ENCODE results near the gene LYRM2.

DNA sequence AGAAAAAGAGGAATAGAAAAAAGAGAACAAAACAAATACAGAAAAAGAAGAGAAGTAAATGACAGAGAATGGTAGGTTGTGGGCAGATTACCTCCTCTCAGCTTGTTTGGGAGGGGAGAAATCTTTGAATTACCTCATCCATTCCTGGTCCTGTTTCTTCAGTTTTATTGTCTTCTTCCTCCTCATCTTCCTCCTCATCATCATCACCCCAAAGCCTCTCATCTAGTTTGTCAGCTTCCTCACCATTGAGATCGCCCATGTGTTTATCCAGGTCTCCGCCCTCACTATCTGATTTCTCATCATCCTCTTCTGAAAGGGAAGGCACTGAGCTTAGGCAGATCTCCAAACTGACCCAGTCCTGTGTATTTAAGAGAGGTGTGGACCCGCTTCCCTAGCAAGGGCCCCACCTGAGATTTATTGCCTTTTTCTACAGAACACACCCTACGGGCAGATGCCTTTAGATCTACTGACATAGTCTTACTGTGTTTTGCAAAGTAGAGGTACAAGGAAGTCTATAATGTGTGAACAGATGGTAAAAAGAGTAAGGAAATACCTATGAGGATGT, 24.2 kb upstream of the LYRM2 start:
- no peak for TF ChIP-seq POLR2AphosphoS5 (IDR thresholded peaks at IDR 0.05)
- TF ChIP-seq POLR2A (IDR thresholded peaks at IDR 0.05) = no peak
- TF ChIP-seq, protein P1, sequence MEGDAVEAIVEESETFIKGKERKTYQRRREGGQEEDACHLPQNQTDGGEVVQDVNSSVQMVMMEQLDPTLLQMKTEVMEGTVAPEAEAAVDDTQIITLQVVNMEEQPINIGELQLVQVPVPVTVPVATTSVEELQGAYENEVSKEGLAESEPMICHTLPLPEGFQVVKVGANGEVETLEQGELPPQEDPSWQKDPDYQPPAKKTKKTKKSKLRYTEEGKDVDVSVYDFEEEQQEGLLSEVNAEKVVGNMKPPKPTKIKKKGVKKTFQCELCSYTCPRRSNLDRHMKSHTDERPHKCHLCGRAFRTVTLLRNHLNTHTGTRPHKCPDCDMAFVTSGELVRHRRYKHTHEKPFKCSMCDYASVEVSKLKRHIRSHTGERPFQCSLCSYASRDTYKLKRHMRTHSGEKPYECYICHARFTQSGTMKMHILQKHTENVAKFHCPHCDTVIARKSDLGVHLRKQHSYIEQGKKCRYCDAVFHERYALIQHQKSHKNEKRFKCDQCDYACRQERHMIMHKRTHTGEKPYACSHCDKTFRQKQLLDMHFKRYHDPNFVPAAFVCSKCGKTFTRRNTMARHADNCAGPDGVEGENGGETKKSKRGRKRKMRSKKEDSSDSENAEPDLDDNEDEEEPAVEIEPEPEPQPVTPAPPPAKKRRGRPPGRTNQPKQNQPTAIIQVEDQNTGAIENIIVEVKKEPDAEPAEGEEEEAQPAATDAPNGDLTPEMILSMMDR (IDR thresholded peaks at IDR 0.05) = no peak
